B cell (primary cell): ENCODE measurements around the gene CCL28.

Source experiments
- EZH2 ChIP-seq: IDR thresholded peaks from 2 replicates; pipeline ENCODE4 v1.6.1; 2012; ENCODE audit warnings: borderline replicate concordance, low read depth, mild to moderate bottlenecking, moderate library complexity, low read length; ENCODE audit not compliant: insufficient read depth, poor library complexity, severe bottlenecking
- TF ChIP-seq, protein P1 (sequence below): fragments of 200-600 bp; IDR thresholded peaks from one replicate; pipeline ENCODE4 v1.8.0; 2022; ENCODE audit warnings: antibody characterized with exemption, mild to moderate bottlenecking

DNA sequence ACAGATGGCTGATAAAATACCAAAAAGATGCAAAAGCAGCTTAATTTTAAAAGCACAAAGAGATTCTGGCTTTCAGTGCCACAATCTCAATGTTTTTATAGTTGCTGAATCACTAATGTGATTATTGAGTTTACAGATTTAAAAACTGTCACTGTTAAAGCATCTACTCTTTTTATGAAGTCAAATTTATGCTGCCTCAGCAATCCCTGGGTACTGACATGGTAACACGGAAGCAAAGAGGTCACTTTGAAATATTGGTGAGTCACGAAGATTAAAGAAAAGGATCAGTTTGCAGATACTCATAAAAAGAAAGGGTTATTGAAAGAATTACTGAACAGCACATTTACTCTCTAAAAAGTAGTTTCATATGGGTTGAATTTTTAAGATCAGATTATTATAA lies 59.3 kb downstream of the CCL28 start:
- TF ChIP-seq, protein P1, sequence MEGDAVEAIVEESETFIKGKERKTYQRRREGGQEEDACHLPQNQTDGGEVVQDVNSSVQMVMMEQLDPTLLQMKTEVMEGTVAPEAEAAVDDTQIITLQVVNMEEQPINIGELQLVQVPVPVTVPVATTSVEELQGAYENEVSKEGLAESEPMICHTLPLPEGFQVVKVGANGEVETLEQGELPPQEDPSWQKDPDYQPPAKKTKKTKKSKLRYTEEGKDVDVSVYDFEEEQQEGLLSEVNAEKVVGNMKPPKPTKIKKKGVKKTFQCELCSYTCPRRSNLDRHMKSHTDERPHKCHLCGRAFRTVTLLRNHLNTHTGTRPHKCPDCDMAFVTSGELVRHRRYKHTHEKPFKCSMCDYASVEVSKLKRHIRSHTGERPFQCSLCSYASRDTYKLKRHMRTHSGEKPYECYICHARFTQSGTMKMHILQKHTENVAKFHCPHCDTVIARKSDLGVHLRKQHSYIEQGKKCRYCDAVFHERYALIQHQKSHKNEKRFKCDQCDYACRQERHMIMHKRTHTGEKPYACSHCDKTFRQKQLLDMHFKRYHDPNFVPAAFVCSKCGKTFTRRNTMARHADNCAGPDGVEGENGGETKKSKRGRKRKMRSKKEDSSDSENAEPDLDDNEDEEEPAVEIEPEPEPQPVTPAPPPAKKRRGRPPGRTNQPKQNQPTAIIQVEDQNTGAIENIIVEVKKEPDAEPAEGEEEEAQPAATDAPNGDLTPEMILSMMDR, result no peak
- TF ChIP-seq EZH2, result no peak
